H1 (cell line): ENCODE results near the gene JPT2. TPM values are rescaled to one million over a fixed set of nuclear protein-coding genes. Genes with fewer than 3 reads are reported as not detected.

Experiments used
- CTCF ChIA-PET: fragments of 300-600 bp; sonication (Branson Sonifier 250); formaldehyde crosslinking; loops from one replicate; lab custom pipeline; 2021; ENCODE audit not compliant: partially characterized antibody; lab: Charles Lee
- POLR2A ChIA-PET: fragments of 300-600 bp; sonication (Branson Sonifier 250); formaldehyde crosslinking; loops from one replicate; lab custom pipeline; 2021; ENCODE audit warnings: inconsistent platforms; ENCODE audit not compliant: partially characterized antibody; lab: Charles Lee
- DNase-seq, 2 experiments: peaks; one replicate each; pipeline versions ENCODE4 v3.0.0 to v3.0.0-alpha.2; 2010 to 2022; ENCODE audit warnings: low spot score in 2 of 2, low read depth in 1 of 2, mixed read lengths in 1 of 2
- FAIRE-seq: peaks from 2 replicates; lab custom pipeline; 2011; peaks lifted over from hg19 to GRCh38; lab: Jason Lieb, UNC
- H2AFZ ChIP-seq: 2 replicates; pipeline ENCODE4 v1.8.1; 2012; ENCODE audit warnings: low read length, inconsistent platforms
- H2AK5ac ChIP-seq: 2 replicates; pipeline ENCODE4 v1.6.1; 2013; ENCODE audit warnings: low read depth, low read length
- H2BK120ac ChIP-seq: replicated peaks from 2 replicates; pipeline ENCODE3; 2013; ENCODE audit warnings: low read depth, low read length, inconsistent platforms
- H2BK12ac ChIP-seq: 2 replicates; pipeline ENCODE4 v1.6.1; 2013; ENCODE audit warnings: low read depth, low read length
- H2BK15ac ChIP-seq: 2 replicates; pipeline ENCODE4 v1.6.1; 2013; ENCODE audit warnings: low read length
- H2BK20ac ChIP-seq: 2 replicates; pipeline ENCODE4 v1.6.1; 2013; ENCODE audit warnings: low read length
- H2BK5ac ChIP-seq: 2 replicates; pipeline ENCODE4 v1.6.1; 2013; ENCODE audit warnings: low read depth, low read length
- H3K14ac ChIP-seq: 2 replicates; pipeline ENCODE4 v1.6.1; 2013; ENCODE audit warnings: inconsistent platforms; ENCODE audit not compliant: insufficient read length
- H3K18ac ChIP-seq: 2 replicates; pipeline ENCODE4 v1.6.1; 2013; ENCODE audit warnings: low read length; ENCODE audit errors: extremely low read depth
- H3K23ac ChIP-seq: 2 replicates; pipeline ENCODE4 v1.6.1; 2013; ENCODE audit warnings: inconsistent platforms; ENCODE audit not compliant: insufficient read length
- H3K23me2 ChIP-seq: 2 replicates; pipeline ENCODE4 v1.6.1; 2013; ENCODE audit warnings: low read depth, low read length
- H3K27ac ChIP-seq: 2 replicates; pipeline ENCODE4 v1.6.1; 2011; ENCODE audit warnings: low read depth, low read length, inconsistent platforms
- H3K27me3 ChIP-seq, 4 experiments: replicated peaks in 1 of 4; 1 replicate in 1 of 4; 2 replicates in 3 of 4; pipeline versions ENCODE4 v1.6.1 to v1.8.1; 2011 to 2013; ENCODE audit warnings: low read length in 3 of 4, mild to moderate bottlenecking in 3 of 4, inconsistent platforms in 2 of 4, mixed read lengths in 2 of 4, moderate library complexity in 1 of 4; ENCODE audit not compliant: control insufficient read depth in 3 of 4, insufficient read depth in 3 of 4; ENCODE audit errors: extremely low read depth in 1 of 4
- H3K36me3 ChIP-seq, 4 experiments: 2 replicates each; pipeline versions ENCODE4 v1.6.1 to v1.8.1; 2011 to 2013; ENCODE audit warnings: mild to moderate bottlenecking in 4 of 4, low read length in 3 of 4, moderate library complexity in 2 of 4, control low read depth in 1 of 4, inconsistent platforms in 1 of 4; ENCODE audit not compliant: insufficient read depth in 4 of 4, control insufficient read depth in 2 of 4
- H3K4ac ChIP-seq: replicated peaks from 2 replicates; pipeline ENCODE3; 2013; ENCODE audit warnings: low read length, low read depth, mixed read lengths, inconsistent platforms; ENCODE audit not compliant: insufficient read length
- H3K4me1 ChIP-seq, 4 experiments: replicated peaks in 1 of 4; 1 replicate in 1 of 4; 2 replicates in 3 of 4; pipeline versions ENCODE4 v1.6.1 to v1.8.1; 2011 to 2013; ENCODE audit warnings: low read length in 3 of 4, inconsistent platforms in 2 of 4, mixed read lengths in 1 of 4; ENCODE audit not compliant: insufficient read depth in 4 of 4, control insufficient read depth in 3 of 4
- H3K4me2 ChIP-seq, 2 experiments: 2 replicates each; pipeline versions ENCODE4 v1.6.1 to v1.8.1; 2011 to 2013; ENCODE audit warnings: low read depth in 2 of 2, low read length in 2 of 2, control low read depth in 1 of 2, inconsistent platforms in 1 of 2, mild to moderate bottlenecking in 1 of 2; ENCODE audit not compliant: insufficient read depth in 1 of 2
- H3K4me3 ChIP-seq, 4 experiments: fragments of 200-600, 300-600 bp in 1 of 4; sonication (generic), shearing (Covaris generic), sonication (Bioruptor Twin) in 1 of 4; 2 replicates each; pipeline versions ENCODE4 v1.5.1 to v1.8.1; 2011 to 2016; ENCODE audit warnings: low read length in 4 of 4, low read depth in 3 of 4, control low read depth in 2 of 4, inconsistent platforms in 2 of 4, mild to moderate bottlenecking in 2 of 4, mixed read lengths in 1 of 4, moderate library complexity in 1 of 4; ENCODE audit not compliant: insufficient read depth in 2 of 4; ENCODE audit errors: extremely low read depth in 1 of 4
- H3K56ac ChIP-seq: replicated peaks from 2 replicates; pipeline ENCODE3; 2013; ENCODE audit warnings: low read depth, mild to moderate bottlenecking, mixed read lengths, low read length, inconsistent platforms; ENCODE audit not compliant: insufficient read length
- H3K79me1 ChIP-seq: 2 replicates; pipeline ENCODE4 v1.6.1; 2013; ENCODE audit warnings: low read depth, low read length, control low read depth
- H3K79me2 ChIP-seq, 2 experiments: 2 replicates each; pipeline versions ENCODE4 v1.6.1 to v1.8.1; 2012 to 2013; ENCODE audit warnings: low read length in 2 of 2, mild to moderate bottlenecking in 2 of 2, inconsistent platforms in 1 of 2; ENCODE audit not compliant: insufficient read depth in 2 of 2, control insufficient read depth in 1 of 2
- H3K9ac ChIP-seq, 4 experiments: replicated peaks in 1 of 4; 1 replicate in 1 of 4; 2 replicates in 3 of 4; pipeline versions ENCODE4 v1.6.1 to v1.8.1; 2011 to 2013; ENCODE audit warnings: low read depth in 3 of 4, low read length in 3 of 4, control low read depth in 2 of 4, mild to moderate bottlenecking in 2 of 4, moderate library complexity in 2 of 4, inconsistent platforms in 1 of 4; ENCODE audit errors: extremely low read depth in 1 of 4
- H3K9me3 ChIP-seq, 2 experiments: 2 replicates each; pipeline versions ENCODE4 v1.6.1 to v1.8.1; 2012 to 2013; ENCODE audit warnings: mild to moderate bottlenecking in 2 of 2, moderate library complexity in 2 of 2, control low read depth in 1 of 2, inconsistent platforms in 1 of 2, low read depth in 1 of 2, low read length in 1 of 2, mixed read lengths in 1 of 2; ENCODE audit not compliant: insufficient read depth in 2 of 2
- H4K20me1 ChIP-seq, 2 experiments: replicated peaks in 1 of 2; 2 replicates each; pipeline versions ENCODE3 to v1.8.1; 2011 to 2013; ENCODE audit warnings: inconsistent platforms in 2 of 2, low read length in 2 of 2, mild to moderate bottlenecking in 1 of 2; ENCODE audit not compliant: insufficient read depth in 2 of 2, control insufficient read depth in 1 of 2
- H4K5ac ChIP-seq: 2 replicates; pipeline ENCODE4 v1.6.1; 2013; ENCODE audit warnings: low read length, low read depth, mixed read lengths, inconsistent platforms; ENCODE audit not compliant: insufficient read length
- H4K8ac ChIP-seq: 2 replicates; pipeline ENCODE4 v1.8.0; 2013; ENCODE audit warnings: mild to moderate bottlenecking, moderate library complexity, low read length, inconsistent platforms; ENCODE audit not compliant: insufficient read depth; ENCODE audit errors: extremely low read depth
- H4K91ac ChIP-seq: replicated peaks from 2 replicates; pipeline ENCODE3; 2013; ENCODE audit warnings: low read length, mixed read lengths, inconsistent platforms; ENCODE audit not compliant: insufficient read length
- CEBPB ChIP-seq: IDR thresholded peaks from 2 replicates; pipeline ENCODE4 v1.6.1; 2012; ENCODE audit warnings: low read depth, low read length
- SIRT6 ChIP-seq: IDR thresholded peaks from one replicate; pipeline ENCODE4 v1.7.1; 2012; ENCODE audit warnings: low read length, inconsistent platforms
- WGBS, 2 experiments: shearing (Covaris generic) in 1 of 2; methylation state at CpG; one replicate each; pipeline versions ENCODE4 v1.1.6 to v1.1.7; 2013 to 2015; ENCODE audit warnings: low lambda C conversion rate in 2 of 2, mixed read lengths in 2 of 2, inconsistent platforms in 1 of 2, low coverage in 1 of 2, missing lambda C conversion rate in 1 of 2; ENCODE audit not compliant: insufficient replicate concordance in 2 of 2, insufficient coverage in 1 of 2, insufficient read length in 1 of 2; ENCODE audit errors: extremely low coverage in 1 of 2, missing lambda C conversion rate in 1 of 2; 5-methylcytosine and 5-hydroxymethylcytosine counted together
- polyA plus RNA-seq, 7 experiments: library from polyadenylated mRNA; depleted of rRNA in 3 of 7; stranded (reverse) in 5 of 7; unstranded in 2 of 7; fragments of >200 nt in 5 of 7; fragments of 200-250 nt in 2 of 7; gene quantifications; 1 replicate in 5 of 7; 2 replicates in 1 of 7; 4 replicates in 1 of 7; pipeline versions ENCODE4 v1.2.1 to v1.2.3, GENCODE V29; 2011 to 2013; ENCODE audit warnings: missing spikeins in 2 of 7, mixed read lengths in 2 of 7
- total RNA-seq: library from RNA; stranded (reverse); fragmentation: NEBNext Ultra II Directional; extraction: Animal tissue kit (Norgen Biotek cat#: 25700); gene quantifications from 2 replicates; pipeline ENCODE4 v1.2.1, GENCODE V29; 2021

The JPT2 gene
- total and polyA plus RNA-seq, 2 of the 8 experiments (the other 6 are each of a cell fraction or from before 2014, with no cell fraction given) = 67.6 to 197 TPM

DNA sequence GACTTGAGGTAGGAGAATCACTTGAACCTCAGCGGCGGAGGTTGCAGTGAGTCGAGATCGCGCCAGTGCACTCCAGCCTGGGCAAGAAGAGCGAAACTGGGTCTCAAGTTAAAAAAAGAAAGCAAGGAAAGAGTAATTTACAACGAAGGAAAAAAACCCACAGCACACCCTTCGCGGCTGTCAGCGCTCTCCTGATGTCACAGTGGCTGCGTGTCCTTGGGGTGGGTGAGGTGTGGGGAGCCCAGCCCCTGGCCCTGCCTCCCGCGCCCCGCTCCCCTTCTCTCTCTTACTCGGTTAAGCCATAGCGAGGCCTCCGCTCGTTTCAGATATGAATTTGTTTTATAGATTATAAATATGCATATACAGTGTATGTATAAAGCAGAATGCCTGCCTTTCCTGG is 740 bp upstream of the JPT2 start:
- Histone ChIP-seq H4K91ac (no peak overlapping the region), H3K4me2 (peak overlapping the region; percentile 18 to 54), H2BK120ac (no peak overlapping the region), H3K79me1 (peaks cover 11% of the 10 kb centered on the region), H3K79me2 (peaks cover 34 to 41% of the 10 kb centered on the region in 2 experiments), H3K27me3 (no peaks in the 10 kb centered on the region), H3K4ac (no peak overlapping the region), H3K56ac (no peak overlapping the region), H3K23ac (no peak overlapping the region), H3K36me3 (peaks cover under 1 to 28% (median 16%) of the 10 kb centered on the region in 4 experiments; a peak in 6 of 8 replicates), H2AK5ac (no peak overlapping the region), H3K27ac (no peak overlapping the region), H3K4me1 (peaks cover 0 to 10% (median 2%) of the 10 kb centered on the region in 4 experiments; a peak in 4 of 7 replicates), H4K20me1 (peaks cover 7 to 26% of the 10 kb centered on the region in 2 experiments), H4K8ac (no peak overlapping the region; the same call in 1 of the 2 replicates), H3K23me2 (peaks cover 8% of the 10 kb centered on the region), H2AFZ (no peak overlapping the region), H2BK5ac (no peak overlapping the region), H3K18ac (no peak overlapping the region), H3K9ac (no peak overlapping the region), H2BK20ac (no peak overlapping the region), H4K5ac (no peak overlapping the region), H3K4me3 (peak overlapping the region in 1 of 4 experiments; percentile 99; a peak in 2 of 8 replicates), H2BK12ac (no peak overlapping the region), H2BK15ac (no peak overlapping the region), H3K14ac (no peak overlapping the region), H3K9me3 (no peaks in the 10 kb centered on the region)
- ChIA-PET CTCF (interaction anchor here (1.0 to 1.8 kb wide), 6 partner anchors 12 to 81 kb away, joined by 3 to 7 read pairs (median 4); no protein-coding TSS in a partner anchor), POLR2A (interaction anchor here (1.0 to 4.0 kb wide), 15 partner anchors 11 to 184 kb away, joined by 3 to 34 read pairs (median 5); partner anchors contain the start of genes EME2, FAHD1, MAPK8IP3 and MRPS34)
- 82% methylated on average over 18 of the region's 18 CpGs; no CpG with 5 or more reads in 1 of the 2 experiments for WGBS, 2 experiments
- DNase-seq (no peak), FAIRE-seq (no peak)
- TF ChIP-seq SIRT6 = no peak
- TF ChIP-seq CEBPB = no peak
